ENCODE results near the gene SLC35G1. TPM values are rescaled to one million over a fixed set of nuclear protein-coding genes. Genes with fewer than 3 reads are reported as not detected.
A peak's percentile ranks its signal among the peaks of the same experiment; 100 is the strongest.

Gene SLC35G1
- total RNA-seq, 1 donor from 2014 or later: 10.7 TPM

DNA sequence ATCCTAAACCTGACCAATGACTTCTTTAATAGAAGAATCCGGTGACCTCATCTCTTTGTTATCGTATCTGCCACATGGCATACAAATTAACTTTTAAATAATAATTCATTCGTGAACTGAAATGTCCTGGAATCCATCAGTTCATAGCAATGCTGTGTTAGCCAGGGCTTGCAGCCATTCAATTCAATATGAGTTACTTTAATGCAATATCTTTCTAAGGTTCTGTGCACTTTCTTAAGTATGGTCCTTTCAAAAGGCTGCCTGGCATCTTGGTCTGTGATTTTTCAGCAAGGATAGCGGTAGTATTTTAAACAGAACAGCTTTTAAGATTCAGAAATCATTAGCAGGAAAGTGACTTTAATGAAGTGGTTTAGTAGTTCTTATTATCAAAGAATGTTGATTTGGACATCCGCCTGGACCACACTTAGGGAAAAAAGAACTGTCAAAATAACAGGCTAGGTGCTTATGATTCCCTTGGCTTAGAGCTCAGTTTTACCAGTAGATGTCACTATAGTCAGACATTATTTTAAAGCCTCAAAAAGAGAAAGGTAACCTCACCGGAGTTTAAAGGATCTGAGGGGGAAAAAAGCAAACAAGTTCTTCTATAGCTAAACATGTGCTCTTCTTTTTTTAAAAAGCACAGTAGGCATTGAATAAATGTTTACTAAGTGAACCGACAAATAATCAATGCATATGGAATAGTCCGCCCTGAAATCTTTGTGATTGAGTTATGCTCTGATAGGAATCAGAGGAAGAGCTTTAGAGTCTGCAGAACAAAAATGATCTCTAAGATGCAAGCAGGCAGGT, 22.7 kb downstream of the SLC35G1 start:
- no peak overlapping the region for H3K4me3 Mint-ChIP-seq
- H3K36me3 Mint-ChIP-seq (ENCODE audit: low read depth): peaks cover 7% of the 10 kb centered on the region
- H3K27me3 Mint-ChIP-seq (ENCODE audit: low read depth): no peaks in the 10 kb centered on the region
- H3K27ac Mint-ChIP-seq (ENCODE audit: unreplicated experiment): no peak overlapping the region
- DNase-seq (ENCODE audit: low read depth, low spot score): no peak
- H3K9me3 Mint-ChIP-seq: no peaks in the 10 kb centered on the region
- no peaks in the 10 kb centered on the region for H3K4me1 Mint-ChIP-seq
- TF ChIP-seq, protein P1, sequence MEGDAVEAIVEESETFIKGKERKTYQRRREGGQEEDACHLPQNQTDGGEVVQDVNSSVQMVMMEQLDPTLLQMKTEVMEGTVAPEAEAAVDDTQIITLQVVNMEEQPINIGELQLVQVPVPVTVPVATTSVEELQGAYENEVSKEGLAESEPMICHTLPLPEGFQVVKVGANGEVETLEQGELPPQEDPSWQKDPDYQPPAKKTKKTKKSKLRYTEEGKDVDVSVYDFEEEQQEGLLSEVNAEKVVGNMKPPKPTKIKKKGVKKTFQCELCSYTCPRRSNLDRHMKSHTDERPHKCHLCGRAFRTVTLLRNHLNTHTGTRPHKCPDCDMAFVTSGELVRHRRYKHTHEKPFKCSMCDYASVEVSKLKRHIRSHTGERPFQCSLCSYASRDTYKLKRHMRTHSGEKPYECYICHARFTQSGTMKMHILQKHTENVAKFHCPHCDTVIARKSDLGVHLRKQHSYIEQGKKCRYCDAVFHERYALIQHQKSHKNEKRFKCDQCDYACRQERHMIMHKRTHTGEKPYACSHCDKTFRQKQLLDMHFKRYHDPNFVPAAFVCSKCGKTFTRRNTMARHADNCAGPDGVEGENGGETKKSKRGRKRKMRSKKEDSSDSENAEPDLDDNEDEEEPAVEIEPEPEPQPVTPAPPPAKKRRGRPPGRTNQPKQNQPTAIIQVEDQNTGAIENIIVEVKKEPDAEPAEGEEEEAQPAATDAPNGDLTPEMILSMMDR (conservative IDR thresholded peaks at IDR 0.05): peak; percentile 73

DNA sequence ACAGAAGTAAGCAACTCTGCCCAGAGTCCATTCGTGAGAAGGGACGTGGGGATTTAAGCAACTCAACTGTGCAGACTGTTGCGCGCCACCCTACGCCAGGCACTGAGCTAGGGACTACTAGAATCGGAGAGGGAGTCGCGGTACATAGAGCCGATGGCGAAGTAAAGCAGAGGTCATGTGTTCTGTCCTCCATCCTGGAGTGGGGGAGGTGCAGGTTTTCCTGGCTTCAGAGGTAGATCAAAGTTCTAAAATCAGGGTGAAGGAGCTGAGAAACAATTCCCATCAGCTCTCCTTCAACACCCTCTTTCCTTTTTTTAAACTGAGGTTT, 23.2 kb downstream of the SLC35G1 start:
- Mint-ChIP-seq H3K36me3 (ENCODE audit: low read depth) (peaks cover 4% of the 10 kb centered on the region), H3K4me1 (no peaks in the 10 kb centered on the region), H3K4me3 (no peak overlapping the region), H3K9me3 (no peaks in the 10 kb centered on the region), H3K27ac (ENCODE audit: unreplicated experiment) (no peak overlapping the region), H3K27me3 (ENCODE audit: low read depth) (no peaks in the 10 kb centered on the region)
- TF ChIP-seq, protein P1 (conservative IDR thresholded peaks at IDR 0.05): no peak
- no peak for DNase-seq (ENCODE audit: low read depth, low spot score)

DNA sequence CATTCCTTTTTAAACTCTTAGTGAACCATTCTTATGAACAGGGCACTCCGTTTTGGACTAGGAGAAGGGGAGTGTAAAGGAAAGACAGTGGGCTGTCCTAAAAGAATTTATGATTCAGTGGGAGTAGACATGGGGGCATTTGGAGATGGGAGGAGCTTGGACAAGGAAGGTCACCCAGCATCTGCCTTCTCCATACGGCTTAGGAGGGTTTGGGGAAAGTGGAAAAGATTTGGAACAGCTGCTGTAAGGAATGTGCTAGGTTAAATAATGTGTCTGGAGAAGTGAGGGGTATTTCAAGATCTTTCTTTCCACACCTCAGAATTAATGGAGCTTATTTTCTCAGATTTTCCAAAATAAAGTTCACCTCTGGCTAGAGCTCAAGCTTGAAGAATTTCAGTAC, 24.0 kb downstream of the SLC35G1 start:
- H3K27ac Mint-ChIP-seq (ENCODE audit: unreplicated experiment): no peak overlapping the region
- TF ChIP-seq, protein P1 (conservative IDR thresholded peaks at IDR 0.05): no peak
- no peaks in the 10 kb centered on the region for H3K9me3 Mint-ChIP-seq
- no peak overlapping the region for H3K4me3 Mint-ChIP-seq
- DNase-seq (ENCODE audit: low read depth, low spot score): no peak
- no peaks in the 10 kb centered on the region for H3K4me1 Mint-ChIP-seq
- H3K27me3 Mint-ChIP-seq (ENCODE audit: low read depth): no peaks in the 10 kb centered on the region
- peaks cover 8% of the 10 kb centered on the region for H3K36me3 Mint-ChIP-seq (ENCODE audit: low read depth)

DNA sequence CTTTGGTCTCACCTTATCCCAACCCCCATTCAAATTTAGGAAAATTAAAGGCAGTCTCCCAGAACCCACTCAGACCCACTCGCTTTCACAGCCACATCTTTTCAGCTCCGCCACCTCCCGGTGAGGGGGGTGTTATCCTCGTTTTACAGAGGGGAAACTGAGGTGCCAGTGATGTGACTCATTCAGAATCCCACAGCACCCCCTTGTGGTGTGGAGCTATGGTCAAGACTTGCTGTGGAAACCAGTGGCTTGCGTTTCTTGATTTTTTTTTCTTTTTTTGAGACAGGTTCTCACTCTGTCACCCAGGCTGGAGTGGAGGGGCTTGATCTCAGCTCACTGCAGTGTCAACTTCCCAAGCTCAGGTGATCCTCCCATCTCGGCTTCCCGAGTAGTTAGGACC, 27.6 kb downstream of the SLC35G1 start:
- Mint-ChIP-seq H3K4me3 (no peak overlapping the region), H3K27ac (ENCODE audit: unreplicated experiment) (no peak overlapping the region), H3K36me3 (ENCODE audit: low read depth) (peaks cover 17% of the 10 kb centered on the region), H3K27me3 (ENCODE audit: low read depth) (no peaks in the 10 kb centered on the region), H3K4me1 (no peaks in the 10 kb centered on the region), H3K9me3 (peaks cover under 1% of the 10 kb centered on the region)
- DNase-seq (ENCODE audit: low read depth, low spot score): no peak
- TF ChIP-seq, protein P1 (conservative IDR thresholded peaks at IDR 0.05): peak; percentile 56

DNA sequence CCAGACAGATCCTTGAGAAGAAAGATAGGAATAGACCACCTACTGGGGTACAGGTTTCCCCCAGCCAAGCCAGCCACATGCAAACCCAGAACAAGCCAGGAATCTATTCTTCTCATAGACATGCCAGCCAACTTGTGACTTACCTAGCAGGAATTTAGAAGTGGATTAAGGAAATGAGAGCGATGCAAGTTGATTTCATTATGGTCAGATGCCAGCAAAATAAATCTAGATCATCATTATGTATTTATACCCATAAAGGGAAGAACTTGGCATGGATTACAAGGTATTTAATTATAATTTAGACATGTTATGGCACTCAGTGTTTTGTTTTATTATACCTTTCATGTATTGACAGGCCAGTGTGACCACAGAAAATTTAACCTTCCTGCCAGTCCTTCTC, 32.8 kb downstream of the SLC35G1 start:
- no peaks in the 10 kb centered on the region for H3K27me3 Mint-ChIP-seq (ENCODE audit: low read depth)
- H3K4me3 Mint-ChIP-seq: no peak overlapping the region
- TF ChIP-seq, protein P1 (conservative IDR thresholded peaks at IDR 0.05): no peak
- H3K36me3 Mint-ChIP-seq (ENCODE audit: low read depth): peaks cover 33% of the 10 kb centered on the region
- H3K9me3 Mint-ChIP-seq: peaks cover 15% of the 10 kb centered on the region
- DNase-seq (ENCODE audit: low read depth, low spot score): no peak
- no peak overlapping the region for H3K27ac Mint-ChIP-seq (ENCODE audit: unreplicated experiment)
- no peaks in the 10 kb centered on the region for H3K4me1 Mint-ChIP-seq
